Measurements from ENCODE around the gene MAP2K4.

The MAP2K4 gene

DNA sequence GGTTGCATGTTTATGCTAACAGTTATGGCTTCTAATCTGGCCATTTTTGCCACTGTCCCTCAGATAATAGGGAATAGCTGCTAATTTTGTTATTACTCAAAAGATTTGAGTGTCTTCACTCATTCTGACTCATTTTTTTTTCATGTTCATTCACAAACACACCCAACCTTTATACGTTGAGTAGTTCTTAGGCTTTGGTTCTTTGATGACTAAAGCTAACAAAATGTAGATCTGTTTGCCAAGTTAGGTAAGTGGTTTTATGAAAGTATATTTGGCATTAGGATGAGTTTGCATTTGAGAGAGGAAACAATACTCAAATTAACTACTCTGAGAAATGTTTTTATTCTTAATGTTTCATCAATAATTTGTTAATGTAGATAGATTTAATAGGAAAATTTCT is 3.6 kb downstream of the MAP2K4 start:
- TF ChIP-seq SIN3A (IDR thresholded peaks at IDR 0.05; ENCODE audit: borderline replicate concordance, insufficient read depth, low read length) (no peak), TAF1 (IDR thresholded peaks at IDR 0.05; ENCODE audit: borderline replicate concordance, insufficient read depth, low read length) (no peak), FOXP2 (optimal IDR thresholded peaks at IDR 0.05; ENCODE audit: borderline replicate concordance, extremely low read depth, extremely low read length, insufficient read depth) (no peak), POLR2AphosphoS5 (IDR thresholded peaks at IDR 0.05; ENCODE audit: low read depth, low read length) (no peak)
- TF ChIP-seq, protein P1, sequence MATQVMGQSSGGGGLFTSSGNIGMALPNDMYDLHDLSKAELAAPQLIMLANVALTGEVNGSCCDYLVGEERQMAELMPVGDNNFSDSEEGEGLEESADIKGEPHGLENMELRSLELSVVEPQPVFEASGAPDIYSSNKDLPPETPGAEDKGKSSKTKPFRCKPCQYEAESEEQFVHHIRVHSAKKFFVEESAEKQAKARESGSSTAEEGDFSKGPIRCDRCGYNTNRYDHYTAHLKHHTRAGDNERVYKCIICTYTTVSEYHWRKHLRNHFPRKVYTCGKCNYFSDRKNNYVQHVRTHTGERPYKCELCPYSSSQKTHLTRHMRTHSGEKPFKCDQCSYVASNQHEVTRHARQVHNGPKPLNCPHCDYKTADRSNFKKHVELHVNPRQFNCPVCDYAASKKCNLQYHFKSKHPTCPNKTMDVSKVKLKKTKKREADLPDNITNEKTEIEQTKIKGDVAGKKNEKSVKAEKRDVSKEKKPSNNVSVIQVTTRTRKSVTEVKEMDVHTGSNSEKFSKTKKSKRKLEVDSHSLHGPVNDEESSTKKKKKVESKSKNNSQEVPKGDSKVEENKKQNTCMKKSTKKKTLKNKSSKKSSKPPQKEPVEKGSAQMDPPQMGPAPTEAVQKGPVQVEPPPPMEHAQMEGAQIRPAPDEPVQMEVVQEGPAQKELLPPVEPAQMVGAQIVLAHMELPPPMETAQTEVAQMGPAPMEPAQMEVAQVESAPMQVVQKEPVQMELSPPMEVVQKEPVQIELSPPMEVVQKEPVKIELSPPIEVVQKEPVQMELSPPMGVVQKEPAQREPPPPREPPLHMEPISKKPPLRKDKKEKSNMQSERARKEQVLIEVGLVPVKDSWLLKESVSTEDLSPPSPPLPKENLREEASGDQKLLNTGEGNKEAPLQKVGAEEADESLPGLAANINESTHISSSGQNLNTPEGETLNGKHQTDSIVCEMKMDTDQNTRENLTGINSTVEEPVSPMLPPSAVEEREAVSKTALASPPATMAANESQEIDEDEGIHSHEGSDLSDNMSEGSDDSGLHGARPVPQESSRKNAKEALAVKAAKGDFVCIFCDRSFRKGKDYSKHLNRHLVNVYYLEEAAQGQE (IDR thresholded peaks at IDR 0.05; ENCODE audit: insufficient read depth in 1 of 2, low read depth in 2 of 2, low read length in 2 of 2) = no peak

- TF ChIP-seq TAF1 (IDR thresholded peaks at IDR 0.05; ENCODE audit: borderline replicate concordance, insufficient read depth, low read length) (no peak), SIN3A (IDR thresholded peaks at IDR 0.05; ENCODE audit: borderline replicate concordance, insufficient read depth, low read length) (no peak), POLR2AphosphoS5 (IDR thresholded peaks at IDR 0.05; ENCODE audit: low read depth, low read length) (no peak), FOXP2 (optimal IDR thresholded peaks at IDR 0.05; ENCODE audit: borderline replicate concordance, extremely low read depth, extremely low read length, insufficient read depth) (no peak)
- TF ChIP-seq, protein P1 (IDR thresholded peaks at IDR 0.05; ENCODE audit: insufficient read depth in 1 of 2, low read depth in 2 of 2, low read length in 2 of 2) = no peak
Measured at GRCh38 chr17:12027658-12028057, 7.0 kb downstream of the MAP2K4 start.

- TF ChIP-seq TAF1 (IDR thresholded peaks at IDR 0.05; ENCODE audit: borderline replicate concordance, insufficient read depth, low read length) (no peak), POLR2AphosphoS5 (IDR thresholded peaks at IDR 0.05; ENCODE audit: low read depth, low read length) (no peak), FOXP2 (optimal IDR thresholded peaks at IDR 0.05; ENCODE audit: borderline replicate concordance, extremely low read depth, extremely low read length, insufficient read depth) (no peak), SIN3A (IDR thresholded peaks at IDR 0.05; ENCODE audit: borderline replicate concordance, insufficient read depth, low read length) (no peak)
- TF ChIP-seq, protein P1 (IDR thresholded peaks at IDR 0.05; ENCODE audit: insufficient read depth in 1 of 2, low read depth in 2 of 2, low read length in 2 of 2) = no peak
Measured at GRCh38 chr17:12028611-12029010, 7.9 kb downstream of the MAP2K4 start.

DNA sequence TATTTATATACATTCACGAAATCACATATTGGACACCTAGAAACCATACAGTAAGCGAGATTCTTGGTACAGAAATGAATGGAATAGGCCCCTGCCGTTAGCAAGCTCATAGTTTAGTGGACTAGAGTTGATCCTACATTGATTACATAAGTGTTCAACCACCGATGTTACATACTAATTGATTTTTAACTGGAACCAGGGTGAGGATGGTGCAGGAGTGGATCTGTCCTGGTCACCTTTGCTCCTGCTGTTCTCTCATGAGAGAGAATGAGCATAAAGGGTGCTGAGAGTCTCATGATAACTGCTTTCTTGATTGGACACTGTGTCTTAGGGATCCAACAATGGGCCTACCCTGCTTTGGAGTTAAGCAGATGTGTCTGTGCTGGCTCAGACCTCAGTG is 13.9 kb downstream of the MAP2K4 start:
- TF ChIP-seq SIN3A (IDR thresholded peaks at IDR 0.05; ENCODE audit: borderline replicate concordance, insufficient read depth, low read length) (no peak), FOXP2 (optimal IDR thresholded peaks at IDR 0.05; ENCODE audit: borderline replicate concordance, extremely low read depth, extremely low read length, insufficient read depth) (no peak), POLR2AphosphoS5 (IDR thresholded peaks at IDR 0.05; ENCODE audit: low read depth, low read length) (no peak), TAF1 (IDR thresholded peaks at IDR 0.05; ENCODE audit: borderline replicate concordance, insufficient read depth, low read length) (no peak)
- TF ChIP-seq, protein P1 (IDR thresholded peaks at IDR 0.05; ENCODE audit: insufficient read depth in 1 of 2, low read depth in 2 of 2, low read length in 2 of 2) = no peak

GRCh38 chr17:12035673-12036072 is 15.0 kb downstream of the MAP2K4 start:
- no peak for TF ChIP-seq POLR2AphosphoS5 (IDR thresholded peaks at IDR 0.05; ENCODE audit: low read depth, low read length)
